OCI-LY3 (cell line): ENCODE results near the gene SLC2A6.

ENCODE experiments used
- CTCF ChIP-seq: fragments of 200-600, 300-600 bp; sonication (generic); IDR thresholded peaks from 2 replicates; pipeline ENCODE4 v1.5.1; 2014; ENCODE audit warnings: antibody characterized with exemption, low read length, low read depth
- EZH2phosphoT487 ChIP-seq: fragments of 200-600 bp; shearing (Covaris generic); IDR thresholded peaks from 2 replicates; pipeline ENCODE4 v1.6.1; 2018; ENCODE audit warnings: antibody characterized with exemption, mixed run types, low read depth

GRCh38 chr9:133475292-133476012 is 3.4 kb downstream of the SLC2A6 start:
- TF ChIP-seq CTCF (no peak), EZH2phosphoT487 (no peak)
